SK-N-MC (cell line): Measurements from ENCODE around the gene BMS1.

Experiments used
- DNase-seq: peaks from one replicate; pipeline ENCODE4 v3.0.0-alpha.2; 2011; ENCODE audit warnings: low read depth, low spot score
- H3K27ac ChIP-seq: fragments of 200-600 bp; sonication (generic); 2 replicates; pipeline ENCODE4 v1.5.1; 2016; ENCODE audit warnings: mixed run types
- H3K36me3 ChIP-seq: fragments of 200-600 bp; sonication (generic); 2 replicates; pipeline ENCODE4 v1.6.1; 2017; ENCODE audit warnings: antibody characterized with exemption, low read length, mixed read lengths; ENCODE audit not compliant: insufficient read depth
- H3K4me3 ChIP-seq: fragments of 200-600 bp; sonication (generic); 2 replicates; pipeline ENCODE4 v1.5.1; 2016
- H3K9ac ChIP-seq: fragments of 200-600 bp; sonication (generic); 2 replicates; pipeline ENCODE4 v1.8.0; 2017; ENCODE audit warnings: mixed run types, mixed read lengths; ENCODE audit not compliant: insufficient read length
- H3K9me3 ChIP-seq: fragments of 200-600 bp; sonication (generic); 2 replicates; pipeline ENCODE4 v1.6.1; 2017; ENCODE audit warnings: low read depth, mild to moderate bottlenecking, antibody characterized with exemption, low read length, moderate library complexity, mixed read lengths
- EZH2 ChIP-seq: fragments of 200-600 bp; sonication (generic); IDR thresholded peaks from one replicate; pipeline ENCODE4 v1.6.1; 2017; ENCODE audit warnings: antibody characterized with exemption
- FOXP2 ChIP-seq: optimal IDR thresholded peaks from 2 replicates; pipeline ENCODE3; 2011; ENCODE audit warnings: mild to moderate bottlenecking, moderate library complexity; ENCODE audit not compliant: insufficient read depth; ENCODE audit errors: extremely low read length, control extremely low read depth
- POLR2AphosphoS5 ChIP-seq: IDR thresholded peaks from 2 replicates; pipeline ENCODE4 v1.6.1; 2012; ENCODE audit warnings: mild to moderate bottlenecking, low read depth, low read length, borderline replicate concordance

BMS1 gene

DNA sequence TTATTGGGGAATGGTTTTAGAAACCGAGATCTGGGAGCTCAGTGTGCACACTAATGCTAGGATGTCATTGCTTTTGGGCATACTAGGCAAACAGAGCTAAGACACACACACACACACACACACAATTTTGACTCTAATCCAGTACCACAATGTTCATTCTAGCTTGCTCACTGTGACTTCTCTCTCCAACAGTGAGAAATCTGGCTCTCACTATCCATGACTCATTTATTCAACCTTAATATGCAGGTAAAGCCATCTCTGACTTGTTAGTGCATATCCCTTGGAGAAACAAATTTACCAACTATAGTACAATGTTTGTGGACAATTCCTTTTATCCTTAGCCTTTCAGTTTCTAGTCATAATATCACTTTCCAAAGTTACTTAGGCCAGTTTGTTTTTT is 5.9 kb upstream of the BMS1 start:
- H3K9me3 ChIP-seq = no peaks in the 10 kb centered on the region
- no peak overlapping the region for H3K27ac ChIP-seq
- no peaks in the 10 kb centered on the region for H3K36me3 ChIP-seq
- DNase-seq = no peak
- TF ChIP-seq FOXP2 (no peak), EZH2 (no peak)
- no peak overlapping the region for H3K9ac ChIP-seq
- no peak overlapping the region for H3K4me3 ChIP-seq

DNA sequence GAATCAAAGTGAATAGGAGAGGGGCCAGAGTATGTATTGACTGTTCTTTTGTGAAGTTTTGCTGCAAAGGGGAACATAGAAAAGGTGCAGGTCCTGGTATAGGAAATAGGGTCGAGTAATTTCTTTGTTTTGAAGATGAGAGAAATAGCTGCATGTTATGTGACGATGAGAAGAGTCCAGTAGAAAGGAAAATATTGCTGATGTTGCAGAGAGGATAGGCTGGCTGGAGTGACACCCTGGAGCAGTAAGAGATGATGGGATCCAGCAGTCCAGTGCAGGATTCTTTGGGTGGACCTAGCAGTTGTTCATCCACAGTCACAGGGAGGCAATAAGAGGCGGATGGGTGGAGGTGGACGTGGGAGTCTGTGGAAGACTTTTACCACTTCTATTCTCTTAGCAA is 2.1 kb upstream of the BMS1 start:
- H3K4me3 ChIP-seq = no peak overlapping the region
- TF ChIP-seq EZH2 = no peak
- TF ChIP-seq FOXP2 = no peak
- TF ChIP-seq POLR2AphosphoS5 = no peak
- no peaks in the 10 kb centered on the region for H3K9me3 ChIP-seq
- DNase-seq = no peak
- peaks cover 6% of the 10 kb centered on the region; the same call in 1 of the 2 replicates for H3K36me3 ChIP-seq
- H3K9ac ChIP-seq = no peak overlapping the region
- no peak overlapping the region for H3K27ac ChIP-seq

DNA sequence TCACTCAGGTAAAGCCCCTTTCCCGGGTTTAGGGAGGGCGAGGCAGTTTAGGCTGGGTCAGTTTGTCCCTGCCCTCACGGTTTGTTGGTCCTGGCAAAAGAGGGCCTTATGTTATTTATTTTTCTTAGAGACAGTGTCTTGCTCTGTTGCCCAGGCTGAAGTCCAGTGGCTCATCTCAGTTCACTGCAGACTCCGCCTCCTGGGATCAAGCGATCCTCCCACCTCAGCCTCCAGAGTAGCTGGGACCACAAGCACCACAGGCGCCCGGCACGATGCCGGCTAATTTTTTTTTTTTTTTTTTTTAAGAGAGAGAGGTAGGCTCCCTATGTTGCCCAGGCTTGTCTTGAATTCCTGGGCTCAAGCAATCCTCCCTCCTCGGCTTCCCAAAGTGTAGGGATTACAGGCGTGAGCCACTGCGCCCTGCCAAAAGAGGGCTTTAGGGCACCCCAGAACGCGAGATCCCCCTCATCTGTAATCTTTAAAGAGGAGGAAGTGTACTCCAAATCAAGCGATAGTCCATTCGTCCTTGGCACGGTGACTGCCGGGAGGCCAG is 626 bp upstream of the BMS1 start:
- H3K4me3 ChIP-seq = peak overlapping the region; percentile 84
- no peak for TF ChIP-seq EZH2
- TF ChIP-seq POLR2AphosphoS5 = no peak
- TF ChIP-seq FOXP2 = no peak
- DNase-seq = no peak
- peak overlapping the region; percentile 79 for H3K9ac ChIP-seq
- peaks cover 15% of the 10 kb centered on the region; the same call in 1 of the 2 replicates for H3K36me3 ChIP-seq
- peak overlapping the region; percentile 60 for H3K27ac ChIP-seq
- no peaks in the 10 kb centered on the region for H3K9me3 ChIP-seq

DNA sequence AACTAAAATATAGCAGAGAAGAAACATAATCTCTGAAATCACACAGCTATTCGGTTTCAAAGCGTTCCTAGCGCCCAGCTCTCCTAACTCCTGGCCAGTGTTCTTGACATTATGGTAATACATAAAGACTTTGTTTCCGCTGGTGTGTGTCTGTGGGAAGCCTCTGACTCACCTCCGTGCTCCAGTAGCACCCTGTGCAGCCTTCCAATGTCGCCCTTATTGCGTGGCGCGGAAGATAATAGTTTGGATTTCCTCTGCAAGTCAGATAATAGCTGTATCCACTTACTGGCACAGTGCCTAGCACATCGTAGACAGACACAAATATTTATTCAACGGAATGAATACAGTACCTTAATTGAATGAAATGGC is 570 bp downstream of the BMS1 start:
- DNase-seq = no peak
- TF ChIP-seq EZH2 = no peak
- no peak for TF ChIP-seq POLR2AphosphoS5
- no peak for TF ChIP-seq FOXP2

DNA sequence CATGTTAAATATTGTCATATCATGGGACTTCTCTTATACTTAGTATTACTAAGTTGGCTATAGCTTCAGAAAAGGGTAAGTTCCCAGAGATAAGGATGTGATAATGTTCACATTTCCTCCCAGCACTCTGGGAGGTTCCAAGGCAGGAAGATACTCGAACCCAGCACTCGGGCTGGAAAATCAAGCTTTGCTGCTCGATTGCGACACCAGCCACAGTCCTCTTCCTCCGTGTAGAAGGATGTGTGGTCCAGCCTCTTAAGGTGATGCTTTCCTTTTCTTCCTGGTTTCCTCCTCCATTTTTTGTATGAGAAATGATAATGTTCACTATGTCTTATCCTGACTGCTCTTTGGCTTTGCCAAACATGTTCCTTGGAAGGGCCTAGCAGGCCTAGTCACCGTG is 3.2 kb downstream of the BMS1 start:
- H3K9me3 ChIP-seq = no peaks in the 10 kb centered on the region
- TF ChIP-seq FOXP2 = no peak
- no peak for TF ChIP-seq POLR2AphosphoS5
- TF ChIP-seq EZH2 = no peak
- H3K4me3 ChIP-seq = no peak overlapping the region
- H3K27ac ChIP-seq = no peak overlapping the region
- DNase-seq = no peak
- H3K36me3 ChIP-seq = peaks cover 31% of the 10 kb centered on the region; the same call in 1 of the 2 replicates
- H3K9ac ChIP-seq = no peak overlapping the region

More for the DNA sequence above, 570 bp downstream of the BMS1 start:
- H3K9me3 ChIP-seq = no peaks in the 10 kb centered on the region
- peaks cover 21% of the 10 kb centered on the region; the same call in 1 of the 2 replicates for H3K36me3 ChIP-seq
- peak overlapping the region; percentile 84 for H3K4me3 ChIP-seq
- H3K9ac ChIP-seq = peak overlapping the region; percentile 79
- H3K27ac ChIP-seq = no peak overlapping the region

DNA sequence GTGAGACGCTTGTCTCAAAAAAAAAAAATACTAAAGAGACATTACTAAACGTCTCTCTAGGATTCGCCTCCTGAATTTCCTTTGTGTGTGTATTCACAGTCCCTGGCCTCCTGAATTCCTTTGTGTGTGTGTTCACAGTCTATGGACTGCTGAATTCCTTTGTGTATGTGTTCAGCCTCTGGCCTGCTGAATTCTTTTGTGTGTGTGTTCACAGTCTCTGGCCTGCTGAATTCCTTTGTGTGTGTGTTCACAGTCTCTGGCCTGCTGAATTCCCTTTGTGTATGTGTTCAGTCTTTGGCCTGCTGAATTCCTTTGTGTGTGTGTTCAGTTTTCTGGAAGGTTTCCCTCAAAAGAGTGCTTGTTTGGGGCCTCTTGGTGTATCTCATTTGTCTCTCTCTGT is 8.2 kb downstream of the BMS1 start:
- TF ChIP-seq POLR2AphosphoS5 (no peak), FOXP2 (no peak), EZH2 (no peak)
- no peak overlapping the region for H3K9ac ChIP-seq
- no peak overlapping the region for H3K4me3 ChIP-seq
- no peaks in the 10 kb centered on the region for H3K9me3 ChIP-seq
- DNase-seq = no peak
- no peak overlapping the region for H3K27ac ChIP-seq
- H3K36me3 ChIP-seq = peaks cover 47% of the 10 kb centered on the region; the same call in 1 of the 2 replicates

DNA sequence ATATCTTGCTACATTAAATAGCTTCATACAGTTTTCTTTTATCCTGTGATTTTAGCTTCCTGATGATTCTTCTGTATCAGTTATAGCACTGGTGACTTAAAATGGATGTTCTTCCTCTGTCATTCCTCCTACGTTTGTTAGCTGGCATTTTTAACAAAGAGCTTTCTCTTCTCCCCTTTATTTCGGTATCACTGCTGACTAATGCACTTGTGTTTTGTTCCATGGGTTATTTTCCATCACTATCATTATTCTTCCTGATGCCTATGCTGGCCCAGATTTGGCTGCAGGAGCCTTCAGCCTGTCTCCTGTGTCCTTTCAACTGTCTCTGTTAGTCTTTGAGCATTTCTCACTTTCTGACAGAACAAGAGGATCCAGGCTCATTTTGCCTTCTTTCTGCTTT is 13.1 kb downstream of the BMS1 start:
- Histone ChIP-seq H3K9me3 (no peaks in the 10 kb centered on the region), H3K4me3 (no peak overlapping the region), H3K9ac (no peak overlapping the region), H3K27ac (no peak overlapping the region), H3K36me3 (peaks cover 56% of the 10 kb centered on the region; the same call in 1 of the 2 replicates)
- no peak for DNase-seq
- TF ChIP-seq FOXP2 (no peak), EZH2 (no peak), POLR2AphosphoS5 (no peak)

DNA sequence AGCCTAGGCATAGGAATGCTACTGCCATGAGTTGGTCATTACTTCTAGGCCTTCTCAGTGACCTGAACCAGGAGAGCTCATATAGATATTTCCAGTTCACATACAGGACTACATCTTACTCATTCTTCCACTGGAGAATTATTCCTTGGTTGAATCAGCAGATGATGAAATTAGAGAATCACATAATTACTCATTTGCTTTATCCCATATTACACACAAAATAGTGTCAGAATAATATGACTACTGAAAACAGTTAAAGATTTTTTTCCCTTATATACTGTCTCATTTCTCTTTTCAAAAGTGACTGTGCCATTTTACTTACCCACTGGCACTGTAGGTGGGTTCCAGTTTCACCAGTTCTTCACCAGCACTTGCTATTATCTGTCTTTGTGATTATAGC is 18.5 kb downstream of the BMS1 start:
- Histone ChIP-seq H3K4me3 (no peak overlapping the region), H3K9me3 (no peaks in the 10 kb centered on the region), H3K9ac (no peak overlapping the region), H3K27ac (no peak overlapping the region), H3K36me3 (peaks cover 54% of the 10 kb centered on the region)
- no peak for DNase-seq
- TF ChIP-seq EZH2 = no peak
- TF ChIP-seq POLR2AphosphoS5 = no peak
- TF ChIP-seq FOXP2 = no peak

DNA sequence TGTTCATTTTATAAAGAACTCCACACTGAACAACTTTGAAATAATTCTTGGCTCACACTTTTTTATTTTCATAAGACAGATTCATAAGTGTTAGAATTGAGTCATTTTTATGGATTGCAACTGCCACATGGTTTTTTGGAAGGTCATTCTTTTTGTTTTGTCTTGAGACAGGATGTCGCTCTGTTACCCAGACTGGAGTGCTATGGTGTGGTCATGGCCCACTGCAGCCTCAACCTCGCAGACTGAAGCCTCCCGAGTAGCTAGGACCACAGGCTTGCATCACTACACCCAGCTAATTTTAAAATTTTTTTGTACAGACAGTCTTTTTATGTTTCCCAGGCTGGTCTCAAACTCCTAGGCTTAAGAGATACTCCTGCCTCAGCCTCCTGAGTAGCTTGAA is 20.3 kb downstream of the BMS1 start:
- Histone ChIP-seq H3K4me3 (no peak overlapping the region), H3K9me3 (no peaks in the 10 kb centered on the region), H3K27ac (no peak overlapping the region), H3K9ac (no peak overlapping the region), H3K36me3 (peaks cover 46% of the 10 kb centered on the region)
- TF ChIP-seq EZH2 (no peak), FOXP2 (no peak), POLR2AphosphoS5 (no peak)
- DNase-seq = no peak

DNA sequence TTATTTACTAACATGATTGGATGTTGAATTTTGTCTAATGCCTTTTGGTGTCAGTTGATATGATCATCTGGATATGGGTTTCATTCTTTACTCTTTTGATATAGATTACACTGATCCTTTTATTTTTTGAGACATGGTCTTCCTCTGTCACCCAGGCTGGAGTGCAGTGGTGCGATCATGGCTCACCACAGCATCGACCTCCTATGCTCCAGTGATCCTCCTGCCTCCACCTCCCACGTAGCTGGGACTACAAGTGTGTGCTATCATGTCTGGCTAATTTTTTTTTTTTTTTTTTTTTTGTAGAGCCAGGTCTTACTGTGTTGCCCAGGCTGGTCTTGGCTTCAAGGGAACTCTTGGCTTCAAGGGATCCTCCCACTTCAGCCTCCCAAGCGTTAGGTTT is 27.1 kb downstream of the BMS1 start:
- Histone ChIP-seq H3K9me3 (no peaks in the 10 kb centered on the region), H3K36me3 (peaks cover 26% of the 10 kb centered on the region; the same call in 1 of the 2 replicates), H3K9ac (no peak overlapping the region), H3K27ac (no peak overlapping the region), H3K4me3 (no peak overlapping the region)
- no peak for TF ChIP-seq FOXP2
- TF ChIP-seq EZH2 = no peak
- no peak for TF ChIP-seq POLR2AphosphoS5
- no peak for DNase-seq
